Smooth muscle cell of the brain vasculature (primary cell): ENCODE data around the gene CD209.
"Not testable (repeated sequence)": the region's sequence is repeated elsewhere in the genome, so short reads cannot be mapped to it uniquely, and the experiment has no call there.

ENCODE experiments used
- DNase-seq: peaks from one replicate; pipeline ENCODE4 v3.0.0-alpha.2; 2012; ENCODE audit warnings: low read depth, low spot score

The CD209 gene

GRCh38 chr19:7767487-7767886 lies 20.2 kb upstream of the CD209 start:
- DNase-seq = no peak

GRCh38 chr19:7766535-7766934 lies 19.2 kb upstream of the CD209 start:
- no peak for DNase-seq

DNA sequence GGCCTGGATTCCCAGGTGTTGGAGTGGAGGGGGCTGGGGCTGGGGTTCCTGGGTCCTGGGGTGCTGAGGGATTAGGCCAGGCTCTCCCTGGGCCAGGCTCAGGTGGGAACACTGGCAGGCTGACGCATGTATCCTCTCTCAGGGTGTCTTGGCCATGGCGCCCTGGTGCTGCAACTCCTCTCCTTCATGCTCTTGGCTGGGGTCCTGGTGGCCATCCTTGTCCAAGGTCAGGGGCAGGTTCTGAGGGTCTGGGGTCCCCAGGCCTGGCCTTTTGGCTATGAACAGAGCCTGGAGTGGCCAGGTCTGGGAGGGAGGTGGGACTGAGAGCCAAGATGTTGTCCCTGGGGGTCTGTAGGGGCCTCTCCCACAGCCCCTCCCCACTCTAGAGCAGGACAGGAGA lies 17.7 kb upstream of the CD209 start:
- DNase-seq = not testable (repeated sequence)

DNA sequence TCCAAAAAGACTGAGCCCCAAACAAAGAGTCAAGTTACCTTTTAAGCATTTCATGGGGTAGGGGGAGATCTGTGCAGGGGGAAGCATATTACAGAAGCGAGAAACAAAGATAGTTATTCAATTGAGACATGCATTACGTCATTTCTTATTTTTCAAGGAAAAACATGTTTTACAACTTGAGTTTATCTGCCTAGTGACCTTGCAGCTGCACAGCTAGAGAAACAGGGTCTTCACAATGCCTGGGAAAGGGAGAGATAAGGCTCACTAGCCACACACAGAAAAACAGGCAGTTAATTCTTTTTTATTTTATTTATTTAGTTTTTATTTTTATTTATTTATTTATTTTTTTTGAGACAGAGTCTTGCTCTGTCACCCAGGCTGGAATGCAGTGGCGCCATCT lies 16.8 kb upstream of the CD209 start:
- DNase-seq = not testable (repeated sequence)

DNA sequence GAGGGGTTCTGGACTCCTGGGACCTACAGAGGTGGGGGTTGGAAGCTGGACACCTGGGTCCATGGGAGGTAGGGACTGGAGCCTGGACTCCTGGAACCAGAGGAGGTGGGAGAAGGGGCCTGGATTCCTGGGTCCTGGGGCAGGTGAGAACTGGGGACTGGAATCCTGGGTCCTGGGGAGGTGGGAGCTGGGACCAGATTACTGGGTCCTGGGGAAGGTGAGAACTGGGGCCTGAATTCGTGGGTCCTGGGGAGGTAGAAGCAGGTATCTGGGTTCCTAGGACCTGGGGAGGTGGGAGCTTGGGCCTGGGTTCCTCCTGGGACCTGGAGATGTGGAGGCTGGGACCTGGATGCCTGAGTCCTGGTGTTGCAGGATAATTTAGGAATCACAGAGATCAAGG lies 16.4 kb upstream of the CD209 start:
- no peak for DNase-seq

DNA sequence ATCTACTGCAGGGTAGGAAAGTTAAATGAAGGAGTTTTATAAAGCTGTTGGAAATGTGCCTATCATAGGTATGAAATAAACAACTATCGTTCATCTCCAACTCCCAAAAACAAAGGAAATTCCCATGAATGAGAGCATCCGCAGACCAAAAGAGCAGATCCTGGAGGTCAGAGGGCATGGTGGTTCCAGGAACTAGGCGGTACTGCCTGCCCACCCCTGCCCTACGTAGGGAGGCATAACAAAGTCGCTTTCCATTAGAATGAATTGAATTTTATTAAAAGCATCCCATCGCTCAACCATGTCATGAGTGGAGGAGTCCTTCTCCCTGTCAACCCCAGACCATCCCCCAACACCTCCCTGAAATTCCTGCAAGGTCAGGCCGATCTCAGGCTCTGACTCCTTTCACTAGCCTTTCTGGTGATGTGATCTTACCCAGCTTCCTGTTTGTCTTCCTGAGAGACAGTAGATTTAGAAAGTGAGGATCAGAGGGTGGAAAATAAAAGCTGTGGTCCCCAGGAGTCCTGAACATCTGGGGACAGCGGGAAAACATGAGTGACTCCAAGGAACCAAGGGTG lies 15.5 kb upstream of the CD209 start, which contains the start of gene CLEC4M:
Gene CLEC4M, plus strand, starts transcription at position 525 of the 575 bp plus-strand sequence. Its CDS starts 24 bp downstream, at position 549.
- DNase-seq = no peak

DNA sequence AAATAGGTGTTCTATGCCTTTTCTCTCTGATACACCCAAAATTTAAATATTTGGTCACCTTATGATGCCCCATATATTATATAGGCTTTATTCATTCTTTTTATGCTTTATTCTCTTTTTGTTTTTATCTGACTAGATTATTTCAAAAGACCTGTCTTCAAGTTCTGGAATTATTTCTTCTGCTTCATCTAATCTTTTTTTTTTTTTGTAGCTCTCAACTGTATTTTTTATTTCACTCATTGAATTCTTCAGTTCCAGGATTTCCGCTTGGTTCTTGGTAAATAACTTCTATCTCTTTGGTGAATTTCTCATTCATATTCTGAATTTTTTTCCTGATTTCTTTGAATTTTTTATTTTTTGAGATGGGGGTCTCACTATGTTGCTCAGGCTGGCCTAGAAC lies 11.8 kb upstream of the CD209 start:
- no peak for DNase-seq

GRCh38 chr19:7757358-7757757 lies 10.0 kb upstream of the CD209 start:
- DNase-seq = no peak

DNA sequence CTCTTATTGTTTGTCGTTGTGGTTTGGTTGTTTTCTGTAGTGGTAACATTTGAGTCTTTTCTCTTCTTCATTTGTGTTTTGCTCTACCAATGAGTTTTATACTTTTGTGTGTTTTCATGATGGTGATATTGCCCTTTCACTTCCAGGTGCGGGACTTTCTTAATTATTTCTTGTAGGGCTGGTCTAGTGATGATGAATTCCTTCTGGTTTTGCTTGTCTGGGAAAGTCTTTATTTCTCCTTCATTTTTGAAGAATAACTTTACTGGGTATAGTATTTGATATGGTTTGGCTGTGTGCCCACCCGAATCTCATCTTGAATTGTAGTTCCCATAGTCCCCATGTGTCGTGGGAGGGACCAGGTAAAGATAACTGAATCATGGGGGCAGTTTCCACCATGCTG lies 8.9 kb upstream of the CD209 start:
- DNase-seq = no peak

- no peak for DNase-seq
Measured at GRCh38 chr19:7751157-7751783, 3.9 kb upstream of the CD209 start.

DNA sequence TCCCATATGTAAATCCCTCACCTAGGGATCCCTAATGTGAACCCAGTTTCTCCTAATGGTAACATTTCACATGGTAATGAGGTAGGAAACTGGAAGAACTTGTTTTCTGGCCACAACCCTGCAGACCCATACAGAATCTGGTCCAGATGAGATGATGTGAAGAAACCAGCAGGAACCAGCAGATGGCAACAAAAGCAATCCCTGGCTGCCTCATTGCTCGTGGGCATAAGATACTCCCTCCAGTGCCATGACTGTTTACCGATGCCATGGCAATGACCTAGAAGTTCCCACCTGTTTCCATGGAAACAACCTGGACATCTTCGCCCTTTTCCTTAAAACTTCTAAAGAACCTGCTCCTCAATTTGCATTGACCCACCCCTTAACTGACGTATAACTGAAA lies 1.4 kb upstream of the CD209 start:
- no peak for DNase-seq

- DNase-seq = no peak
Measured at GRCh38 chr19:7748171-7748570, 837 bp upstream of the CD209 start.

DNA sequence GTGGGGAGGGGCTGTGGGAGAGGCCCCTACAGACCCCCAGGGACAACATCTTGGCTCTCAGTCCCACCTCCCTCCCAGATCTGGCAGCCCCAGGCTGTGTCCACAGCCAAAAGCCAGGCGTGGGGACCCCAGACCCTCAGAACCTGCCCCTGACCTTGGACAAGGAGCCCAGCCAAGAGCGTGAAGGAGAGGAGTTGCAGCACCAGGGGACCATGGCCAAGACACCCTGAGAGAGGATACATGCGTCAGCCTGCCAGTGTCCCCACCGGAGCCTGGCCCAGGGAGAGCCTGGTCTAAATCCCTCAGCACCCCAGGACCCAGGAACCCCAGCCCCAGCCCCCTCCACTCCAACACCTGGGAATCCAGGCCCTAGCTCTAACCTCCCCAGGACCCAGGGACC lies 1.0 kb downstream of the CD209 start:
- DNase-seq = not testable (repeated sequence)

DNA sequence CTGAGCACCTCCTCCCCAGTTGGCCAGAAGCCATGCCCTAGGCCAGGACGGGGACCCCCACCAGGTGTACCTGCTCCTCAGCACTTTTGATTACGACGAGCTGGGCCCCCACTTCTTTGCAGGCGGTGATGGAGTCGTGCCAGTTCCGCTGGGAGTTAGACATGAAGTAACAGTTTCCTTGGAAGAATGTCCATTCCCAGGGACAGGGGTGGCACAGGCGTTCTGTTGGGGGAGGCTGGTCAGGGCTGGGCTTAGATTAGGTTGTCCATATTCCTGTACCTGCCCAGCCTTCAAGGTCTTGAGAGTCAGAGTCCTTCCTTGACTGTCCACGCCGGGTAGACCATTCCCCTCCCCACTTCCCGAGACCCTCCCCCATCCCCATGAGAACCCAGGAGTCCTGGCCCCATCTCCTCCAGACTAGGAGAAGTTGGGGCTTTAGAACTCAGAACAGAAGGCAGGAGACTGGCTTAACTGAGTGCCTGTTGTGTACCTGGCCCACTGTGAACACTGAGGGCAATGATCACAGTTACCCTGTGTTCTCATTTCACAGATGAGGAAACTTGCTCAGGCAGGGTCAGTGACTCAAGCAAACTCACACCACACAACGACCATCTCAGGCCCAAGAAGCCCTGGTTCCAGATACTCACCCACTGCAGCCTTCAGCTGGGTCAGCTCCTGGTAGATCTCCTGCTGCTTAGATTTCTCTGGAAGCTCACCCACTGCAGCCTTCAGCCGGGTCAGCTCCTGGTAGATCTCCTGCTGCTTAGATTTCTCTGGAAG lies 2.3 kb downstream of the CD209 start:
- no peak for DNase-seq

GRCh38 chr19:7744199-7744786 lies 3.0 kb downstream of the CD209 start:
- no peak for DNase-seq

- no peak for DNase-seq
Measured at GRCh38 chr19:7743425-7743841, 3.9 kb downstream of the CD209 start.

DNA sequence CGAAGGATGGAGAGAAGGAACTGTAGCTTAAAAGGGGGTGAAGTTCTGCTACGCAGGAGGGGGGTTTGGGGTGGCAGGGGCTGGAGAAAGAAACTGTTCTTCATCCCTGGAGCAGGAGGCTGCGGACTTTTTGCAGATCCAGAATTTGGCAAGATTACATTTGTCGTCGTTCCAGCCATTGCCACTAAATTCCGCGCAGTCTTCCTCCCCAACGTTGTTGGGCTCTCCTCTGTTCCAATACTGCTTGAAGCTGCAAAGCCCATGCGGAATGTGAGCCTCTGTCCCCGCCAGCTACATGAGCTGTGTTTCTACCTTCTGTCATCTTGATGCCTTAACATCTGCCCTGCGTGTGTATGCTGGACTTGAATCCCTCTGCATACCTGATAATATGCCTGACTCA lies 4.3 kb downstream of the CD209 start:
- DNase-seq = no peak

- no peak for DNase-seq
Measured at GRCh38 chr19:7742575-7742974, 4.8 kb downstream of the CD209 start.

GRCh38 chr19:7740682-7741054 lies 6.7 kb downstream of the CD209 start:
- DNase-seq = no peak

DNA sequence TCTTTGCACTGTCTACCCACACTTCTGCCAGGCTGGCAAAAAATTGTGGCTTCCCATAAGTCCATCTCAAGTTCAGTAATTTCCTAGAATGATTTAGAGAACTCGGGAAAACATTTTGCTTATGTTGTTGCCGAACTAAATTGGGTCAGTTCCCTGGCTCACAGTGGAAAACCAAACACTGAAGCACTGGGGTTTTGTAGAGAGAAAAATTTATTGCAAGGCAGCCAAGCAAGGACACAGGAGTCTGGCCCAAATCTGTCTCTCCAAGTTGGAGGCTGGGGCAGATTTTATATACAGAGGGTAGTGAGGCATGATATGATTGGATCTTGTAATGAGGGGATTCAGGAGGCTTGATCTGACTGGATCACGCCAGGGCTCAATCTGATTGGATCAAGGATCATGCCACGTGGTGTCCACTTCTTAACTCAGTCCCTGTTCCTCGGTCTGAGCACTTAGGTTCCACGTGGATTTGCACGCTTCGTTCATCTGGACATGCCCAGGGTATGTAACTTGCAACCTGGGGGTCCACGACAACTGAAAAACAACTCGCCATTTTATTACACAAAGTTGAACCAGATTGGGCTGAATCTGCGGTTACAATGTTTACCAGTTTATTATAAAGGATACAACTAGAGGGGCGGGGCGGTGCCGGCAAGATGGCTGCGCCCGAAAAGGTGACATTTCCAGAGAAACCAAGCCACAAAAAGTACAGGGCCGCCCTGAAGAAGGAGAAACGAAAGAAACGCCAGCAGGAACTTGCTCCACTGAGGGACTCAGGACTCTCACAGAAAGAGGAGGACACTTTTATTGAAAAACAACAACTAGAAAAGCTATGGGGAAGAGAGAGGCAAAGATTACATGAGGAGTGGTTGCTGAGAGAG lies 7.3 kb downstream of the CD209 start:
- DNase-seq = no peak

DNA sequence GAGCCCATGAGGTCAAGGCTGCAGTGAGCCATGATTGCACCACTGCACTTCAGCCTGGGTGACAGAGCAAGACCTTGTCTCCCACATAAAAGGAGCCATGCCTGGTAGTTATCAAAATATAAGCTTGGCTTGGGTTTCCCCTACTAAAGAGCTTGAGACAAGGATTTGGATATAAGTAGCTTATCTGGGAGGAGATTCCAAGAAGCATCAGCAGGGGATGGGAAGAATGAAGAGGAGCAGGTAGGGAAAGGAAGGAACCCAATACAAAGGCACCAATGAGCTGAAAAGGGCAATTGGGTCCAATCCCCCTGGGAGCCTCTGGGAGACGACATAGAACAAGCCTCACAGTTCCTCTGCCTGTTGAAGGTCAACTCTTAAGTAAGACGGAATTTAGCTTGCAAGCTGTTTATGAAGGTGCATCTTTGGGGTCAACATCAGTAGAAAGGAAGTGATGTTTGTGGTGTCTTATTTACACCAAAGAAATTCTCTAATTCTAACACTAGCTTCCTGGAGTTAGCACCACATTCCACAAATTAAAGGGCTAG lies 8.1 kb downstream of the CD209 start:
- no peak for DNase-seq
